Measurements from ENCODE around the gene WSCD2.

Gene WSCD2

GRCh38 chr12:108119974-108120862 is 8.9 kb upstream of the WSCD2 start:
- H3K27me3 ChIP-seq (ENCODE audit: low read depth, low read length), result no peaks in the 10 kb centered on the region
- H3K27ac ChIP-seq (ENCODE audit: low read length), result no peak overlapping the region
- H3K9me3 ChIP-seq (ENCODE audit: control insufficient read depth in 1 of 2, low read length in 2 of 2), result peaks cover 0 to 7% of the 10 kb centered on the region in 2 donors
- no peaks in the 10 kb centered on the region for H3K36me3 ChIP-seq (ENCODE audit: control insufficient read depth in 1 of 2, insufficient read depth in 2 of 2, low read length in 2 of 2)
- peaks cover 0 to 3% of the 10 kb centered on the region in 2 donors for H3K4me1 ChIP-seq (ENCODE audit: control insufficient read depth in 1 of 2, insufficient read depth in 2 of 2, low read length in 2 of 2)
- H3K4me3 ChIP-seq (ENCODE audit: low read depth in 1 of 2, low read length in 2 of 2), result no peak overlapping the region

- peaks cover 0 to 7% of the 10 kb centered on the region in 2 donors for H3K9me3 ChIP-seq (ENCODE audit: control insufficient read depth in 1 of 2, low read length in 2 of 2)
- H3K27me3 ChIP-seq (ENCODE audit: low read depth, low read length), result no peaks in the 10 kb centered on the region
- peaks cover 0 to 3% of the 10 kb centered on the region in 2 donors for H3K4me1 ChIP-seq (ENCODE audit: control insufficient read depth in 1 of 2, insufficient read depth in 2 of 2, low read length in 2 of 2)
- H3K36me3 ChIP-seq (ENCODE audit: control insufficient read depth in 1 of 2, insufficient read depth in 2 of 2, low read length in 2 of 2), result no peaks in the 10 kb centered on the region
- H3K27ac ChIP-seq (ENCODE audit: low read length), result no peak overlapping the region
- no peak overlapping the region for H3K4me3 ChIP-seq (ENCODE audit: low read depth in 1 of 2, low read length in 2 of 2)
Observed at GRCh38 chr12:108120863-108121165, 8.3 kb upstream of the WSCD2 start.

GRCh38 chr12:108121320-108121719 is 7.8 kb upstream of the WSCD2 start:
- Histone ChIP-seq H3K36me3 (ENCODE audit: control insufficient read depth in 1 of 2, insufficient read depth in 2 of 2, low read length in 2 of 2) (no peaks in the 10 kb centered on the region), H3K4me3 (ENCODE audit: low read depth in 1 of 2, low read length in 2 of 2) (no peak overlapping the region), H3K9me3 (ENCODE audit: control insufficient read depth in 1 of 2, low read length in 2 of 2) (peaks cover 0 to 7% of the 10 kb centered on the region in 2 donors), H3K27ac (ENCODE audit: low read length) (no peak overlapping the region), H3K4me1 (ENCODE audit: control insufficient read depth in 1 of 2, insufficient read depth in 2 of 2, low read length in 2 of 2) (peaks cover 0 to 3% of the 10 kb centered on the region in 2 donors), H3K27me3 (ENCODE audit: low read depth, low read length) (no peaks in the 10 kb centered on the region)

GRCh38 chr12:108121728-108122471 is 7.2 kb upstream of the WSCD2 start:
- no peak overlapping the region for H3K27ac ChIP-seq (ENCODE audit: low read length)
- H3K4me1 ChIP-seq (ENCODE audit: control insufficient read depth in 1 of 2, insufficient read depth in 2 of 2, low read length in 2 of 2), result no peaks in the 10 kb centered on the region

GRCh38 chr12:108122644-108123043 is 6.4 kb upstream of the WSCD2 start:
- no peak overlapping the region for H3K27ac ChIP-seq (ENCODE audit: low read length)
- H3K27me3 ChIP-seq (ENCODE audit: low read depth, low read length), result no peaks in the 10 kb centered on the region
- H3K9me3 ChIP-seq (ENCODE audit: control insufficient read depth in 1 of 2, low read length in 2 of 2), result peaks cover 0 to 7% of the 10 kb centered on the region in 2 donors
- no peaks in the 10 kb centered on the region for H3K4me1 ChIP-seq (ENCODE audit: control insufficient read depth in 1 of 2, insufficient read depth in 2 of 2, low read length in 2 of 2)
- no peaks in the 10 kb centered on the region for H3K36me3 ChIP-seq (ENCODE audit: control insufficient read depth in 1 of 2, insufficient read depth in 2 of 2, low read length in 2 of 2)
- no peak overlapping the region for H3K4me3 ChIP-seq (ENCODE audit: low read depth in 1 of 2, low read length in 2 of 2)

More at GRCh38 chr12:108121728-108122471, 7.2 kb upstream of the WSCD2 start:
- Histone ChIP-seq H3K9me3 (ENCODE audit: control insufficient read depth in 1 of 2, low read length in 2 of 2) (peaks cover 0 to 7% of the 10 kb centered on the region in 2 donors), H3K27me3 (ENCODE audit: low read depth, low read length) (no peaks in the 10 kb centered on the region), H3K36me3 (ENCODE audit: control insufficient read depth in 1 of 2, insufficient read depth in 2 of 2, low read length in 2 of 2) (no peaks in the 10 kb centered on the region), H3K4me3 (ENCODE audit: low read depth in 1 of 2, low read length in 2 of 2) (no peak overlapping the region)

GRCh38 chr12:108123402-108123801 is 5.7 kb upstream of the WSCD2 start:
- Histone ChIP-seq H3K36me3 (ENCODE audit: control insufficient read depth in 1 of 2, insufficient read depth in 2 of 2, low read length in 2 of 2) (no peaks in the 10 kb centered on the region), H3K27ac (ENCODE audit: low read length) (no peak overlapping the region), H3K4me1 (ENCODE audit: control insufficient read depth in 1 of 2, insufficient read depth in 2 of 2, low read length in 2 of 2) (no peaks in the 10 kb centered on the region), H3K27me3 (ENCODE audit: low read depth, low read length) (no peaks in the 10 kb centered on the region), H3K4me3 (ENCODE audit: low read depth in 1 of 2, low read length in 2 of 2) (no peak overlapping the region), H3K9me3 (ENCODE audit: control insufficient read depth in 1 of 2, low read length in 2 of 2) (peaks cover 0 to 7% of the 10 kb centered on the region in 2 donors)

- Histone ChIP-seq H3K36me3 (ENCODE audit: control insufficient read depth in 1 of 2, insufficient read depth in 2 of 2, low read length in 2 of 2) (no peaks in the 10 kb centered on the region), H3K9me3 (ENCODE audit: control insufficient read depth in 1 of 2, low read length in 2 of 2) (peaks cover 0 to 7% of the 10 kb centered on the region in 2 donors), H3K4me1 (ENCODE audit: control insufficient read depth in 1 of 2, insufficient read depth in 2 of 2, low read length in 2 of 2) (peaks cover 0 to 15% of the 10 kb centered on the region in 2 donors), H3K27ac (ENCODE audit: low read length) (no peak overlapping the region), H3K27me3 (ENCODE audit: low read depth, low read length) (peaks cover under 1% of the 10 kb centered on the region), H3K4me3 (ENCODE audit: low read depth in 1 of 2, low read length in 2 of 2) (no peak overlapping the region)
Observed at GRCh38 chr12:108125073-108125472, 4.0 kb upstream of the WSCD2 start.

- Histone ChIP-seq H3K9me3 (ENCODE audit: control insufficient read depth in 1 of 2, low read length in 2 of 2) (peaks cover 0 to 7% of the 10 kb centered on the region in 2 donors), H3K27me3 (ENCODE audit: low read depth, low read length) (peaks cover 4% of the 10 kb centered on the region), H3K36me3 (ENCODE audit: control insufficient read depth in 1 of 2, insufficient read depth in 2 of 2, low read length in 2 of 2) (no peaks in the 10 kb centered on the region), H3K4me1 (ENCODE audit: control insufficient read depth in 1 of 2, insufficient read depth in 2 of 2, low read length in 2 of 2) (peaks cover 0 to 16% of the 10 kb centered on the region in 2 donors), H3K27ac (ENCODE audit: low read length) (no peak overlapping the region), H3K4me3 (ENCODE audit: low read depth in 1 of 2, low read length in 2 of 2) (no peak overlapping the region)
Observed at GRCh38 chr12:108126212-108126611, 2.9 kb upstream of the WSCD2 start.

GRCh38 chr12:108126990-108127501 is 2.0 kb upstream of the WSCD2 start:
- H3K4me1 ChIP-seq (ENCODE audit: control insufficient read depth in 1 of 2, insufficient read depth in 2 of 2, low read length in 2 of 2), result peaks cover 0 to 16% of the 10 kb centered on the region in 2 donors
- peaks cover 4% of the 10 kb centered on the region for H3K27me3 ChIP-seq (ENCODE audit: low read depth, low read length)
- no peaks in the 10 kb centered on the region for H3K36me3 ChIP-seq (ENCODE audit: control insufficient read depth in 1 of 2, insufficient read depth in 2 of 2, low read length in 2 of 2)
- H3K4me3 ChIP-seq (ENCODE audit: low read depth in 1 of 2, low read length in 2 of 2), result no peak overlapping the region
- H3K9me3 ChIP-seq (ENCODE audit: control insufficient read depth in 1 of 2, low read length in 2 of 2), result peaks cover 0 to 7% of the 10 kb centered on the region in 2 donors
- no peak overlapping the region for H3K27ac ChIP-seq (ENCODE audit: low read length)

- H3K36me3 ChIP-seq (ENCODE audit: control insufficient read depth in 1 of 2, insufficient read depth in 2 of 2, low read length in 2 of 2), result no peaks in the 10 kb centered on the region
- peaks cover 4% of the 10 kb centered on the region for H3K27me3 ChIP-seq (ENCODE audit: low read depth, low read length)
- no peak overlapping the region for H3K27ac ChIP-seq (ENCODE audit: low read length)
- peaks cover 0 to 6% of the 10 kb centered on the region in 2 donors for H3K9me3 ChIP-seq (ENCODE audit: control insufficient read depth in 1 of 2, low read length in 2 of 2)
- no peak overlapping the region for H3K4me3 ChIP-seq (ENCODE audit: low read depth in 1 of 2, low read length in 2 of 2)
- H3K4me1 ChIP-seq (ENCODE audit: control insufficient read depth in 1 of 2, insufficient read depth in 2 of 2, low read length in 2 of 2), result peaks cover 0 to 16% of the 10 kb centered on the region in 2 donors
Observed at GRCh38 chr12:108127654-108128053, 1.4 kb upstream of the WSCD2 start.

All from muscle layer of duodenum (tissue), 2 donors.